ENCODE measurements around the gene SERINC5. TPM values are rescaled to one million over a fixed set of nuclear protein-coding genes. Genes with fewer than 3 reads are reported as not detected.

Gene SERINC5
- total and polyA plus RNA-seq, 3 donors from 2014 or later: 62.3 to 217 (median 158) TPM

DNA sequence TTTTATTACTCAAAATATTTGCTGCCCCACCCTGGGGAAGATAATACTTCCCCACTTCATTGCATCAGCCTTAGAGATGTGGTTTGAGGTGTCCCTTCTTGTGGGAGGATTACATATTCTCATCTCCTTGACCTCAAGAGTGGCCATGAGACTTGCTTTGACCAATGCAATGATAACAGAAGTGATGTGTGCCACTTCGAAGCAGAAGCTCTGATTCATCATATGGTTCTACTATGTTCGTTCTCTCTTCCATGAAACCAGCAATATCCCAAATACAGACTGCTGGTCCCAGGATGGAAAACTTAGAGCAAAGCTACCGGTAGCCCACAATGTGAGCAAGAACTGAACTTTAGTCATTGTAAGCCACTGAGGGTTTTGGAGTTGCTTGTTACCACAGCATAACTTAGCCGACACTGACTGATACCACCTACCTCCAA lies 128.7 kb downstream of the SERINC5 start:
- Histone ChIP-seq H3K4me1 (peaks cover 10% of the 10 kb centered on the region), H3K4me3 (no peak overlapping the region), H3K36me3 (ENCODE audit: low read depth, missing control alignments) (no peaks in the 10 kb centered on the region), H3K9me3 (no peaks in the 10 kb centered on the region), H3K27me3 (no peaks in the 10 kb centered on the region), H3K27ac (no peak overlapping the region)
- TF ChIP-seq POLR2A (IDR thresholded peaks at IDR 0.05): no peak
- TF ChIP-seq, protein P1, sequence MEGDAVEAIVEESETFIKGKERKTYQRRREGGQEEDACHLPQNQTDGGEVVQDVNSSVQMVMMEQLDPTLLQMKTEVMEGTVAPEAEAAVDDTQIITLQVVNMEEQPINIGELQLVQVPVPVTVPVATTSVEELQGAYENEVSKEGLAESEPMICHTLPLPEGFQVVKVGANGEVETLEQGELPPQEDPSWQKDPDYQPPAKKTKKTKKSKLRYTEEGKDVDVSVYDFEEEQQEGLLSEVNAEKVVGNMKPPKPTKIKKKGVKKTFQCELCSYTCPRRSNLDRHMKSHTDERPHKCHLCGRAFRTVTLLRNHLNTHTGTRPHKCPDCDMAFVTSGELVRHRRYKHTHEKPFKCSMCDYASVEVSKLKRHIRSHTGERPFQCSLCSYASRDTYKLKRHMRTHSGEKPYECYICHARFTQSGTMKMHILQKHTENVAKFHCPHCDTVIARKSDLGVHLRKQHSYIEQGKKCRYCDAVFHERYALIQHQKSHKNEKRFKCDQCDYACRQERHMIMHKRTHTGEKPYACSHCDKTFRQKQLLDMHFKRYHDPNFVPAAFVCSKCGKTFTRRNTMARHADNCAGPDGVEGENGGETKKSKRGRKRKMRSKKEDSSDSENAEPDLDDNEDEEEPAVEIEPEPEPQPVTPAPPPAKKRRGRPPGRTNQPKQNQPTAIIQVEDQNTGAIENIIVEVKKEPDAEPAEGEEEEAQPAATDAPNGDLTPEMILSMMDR (IDR thresholded peaks at IDR 0.05): no peak
- WGBS, 2 donors: 77 to 98% methylated on average over 4 of the region's 4 CpGs
- intact Hi-C loops (cut with DNase I; ENCODE audit: low total_unique reads): no loop called here
- no peak for DNase-seq

DNA sequence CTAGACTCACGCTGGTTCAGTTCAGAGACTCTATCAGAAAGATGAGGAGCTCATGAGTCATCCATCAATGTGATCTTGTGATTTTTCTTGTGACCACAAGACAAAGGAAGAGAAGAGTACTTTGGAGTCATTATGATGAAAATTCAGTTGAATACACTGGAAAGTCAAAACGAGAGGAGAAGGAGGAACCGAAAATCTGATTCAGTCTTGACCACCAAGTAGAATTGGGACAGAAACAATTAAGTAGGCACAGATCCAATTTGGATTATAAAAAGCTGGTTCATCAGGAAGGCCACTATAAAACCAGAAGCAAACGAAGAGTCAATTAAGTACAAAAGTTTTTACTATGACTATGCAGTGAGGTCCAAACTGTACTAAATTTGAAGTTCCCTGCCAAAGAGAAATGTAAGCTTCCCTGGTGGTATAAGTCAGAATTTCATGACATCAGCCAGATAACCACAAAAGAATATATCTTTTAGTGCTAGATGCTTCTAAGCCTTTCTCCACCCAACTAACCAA lies 129.8 kb downstream of the SERINC5 start:
- Histone ChIP-seq H3K4me1 (peaks cover 10% of the 10 kb centered on the region), H3K27ac (no peak overlapping the region), H3K27me3 (no peaks in the 10 kb centered on the region), H3K9me3 (no peaks in the 10 kb centered on the region), H3K4me3 (no peak overlapping the region), H3K36me3 (ENCODE audit: low read depth, missing control alignments) (no peaks in the 10 kb centered on the region)
- 43 to 52% methylated on average over 4 of the region's 4 CpGs for WGBS, 2 donors
- no peak for TF ChIP-seq POLR2A (IDR thresholded peaks at IDR 0.05)
- TF ChIP-seq, protein P1 (IDR thresholded peaks at IDR 0.05): peak in 2 of 3 experiments; percentile 3 to 16
- intact Hi-C loops (cut with DNase I; ENCODE audit: low total_unique reads): no loop called here
- DNase-seq: no peak

DNA sequence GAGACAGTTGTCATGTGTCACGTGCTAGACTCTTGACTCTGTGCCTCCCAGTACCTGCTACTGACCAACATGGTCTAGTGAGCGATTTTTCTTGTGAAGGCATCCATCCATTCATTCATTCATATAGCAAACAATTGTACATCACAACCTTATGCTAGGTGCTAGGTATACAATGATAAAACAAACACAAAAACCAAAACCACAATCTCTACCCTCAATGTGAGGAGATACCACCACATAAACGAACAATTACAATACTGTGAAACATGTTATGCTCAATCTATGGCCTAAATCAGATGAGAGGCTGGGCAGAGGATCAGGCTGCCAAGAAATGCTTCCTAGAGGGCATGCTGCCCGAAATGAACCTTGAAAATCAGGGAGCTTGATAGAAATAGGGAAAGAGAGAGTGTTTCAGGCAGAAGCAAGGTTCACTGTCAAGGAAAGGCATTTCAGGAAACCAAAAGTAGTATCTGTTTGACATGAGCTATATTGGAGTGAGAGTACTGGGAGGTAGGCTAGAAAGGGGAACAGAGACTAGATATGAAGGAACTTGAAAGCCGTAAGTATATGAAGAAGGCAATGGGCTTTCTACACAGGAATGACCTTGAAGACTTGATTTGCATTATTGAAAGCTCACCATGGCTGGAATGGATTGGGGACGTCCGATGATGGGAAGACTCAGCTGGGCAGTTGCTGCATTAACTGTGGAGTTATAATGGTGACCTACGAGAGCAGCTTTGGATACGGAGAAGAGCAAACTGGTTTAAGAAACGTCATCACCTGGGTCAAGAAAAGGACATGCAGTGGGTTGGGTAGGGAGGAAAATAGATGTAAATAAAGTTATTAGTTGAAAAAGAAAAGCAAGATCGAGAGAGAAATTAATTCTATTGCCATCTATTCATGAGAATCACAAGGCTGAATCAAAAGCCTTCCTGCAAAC lies 130.6 kb downstream of the SERINC5 start:
- 83 to 86% methylated on average over 11 of the region's 11 CpGs for WGBS, 2 donors
- H3K4me3 ChIP-seq: no peak overlapping the region
- intact Hi-C loops (cut with DNase I; ENCODE audit: low total_unique reads): no loop called here
- DNase-seq: no peak
- no peaks in the 10 kb centered on the region for H3K36me3 ChIP-seq (ENCODE audit: low read depth, missing control alignments)
- no peaks in the 10 kb centered on the region for H3K9me3 ChIP-seq
- no peak for TF ChIP-seq POLR2A (IDR thresholded peaks at IDR 0.05)
- TF ChIP-seq, protein P1 (IDR thresholded peaks at IDR 0.05): no peak
- H3K27me3 ChIP-seq: no peaks in the 10 kb centered on the region
- no peak overlapping the region for H3K27ac ChIP-seq
- H3K4me1 ChIP-seq: peaks cover 10% of the 10 kb centered on the region

DNA sequence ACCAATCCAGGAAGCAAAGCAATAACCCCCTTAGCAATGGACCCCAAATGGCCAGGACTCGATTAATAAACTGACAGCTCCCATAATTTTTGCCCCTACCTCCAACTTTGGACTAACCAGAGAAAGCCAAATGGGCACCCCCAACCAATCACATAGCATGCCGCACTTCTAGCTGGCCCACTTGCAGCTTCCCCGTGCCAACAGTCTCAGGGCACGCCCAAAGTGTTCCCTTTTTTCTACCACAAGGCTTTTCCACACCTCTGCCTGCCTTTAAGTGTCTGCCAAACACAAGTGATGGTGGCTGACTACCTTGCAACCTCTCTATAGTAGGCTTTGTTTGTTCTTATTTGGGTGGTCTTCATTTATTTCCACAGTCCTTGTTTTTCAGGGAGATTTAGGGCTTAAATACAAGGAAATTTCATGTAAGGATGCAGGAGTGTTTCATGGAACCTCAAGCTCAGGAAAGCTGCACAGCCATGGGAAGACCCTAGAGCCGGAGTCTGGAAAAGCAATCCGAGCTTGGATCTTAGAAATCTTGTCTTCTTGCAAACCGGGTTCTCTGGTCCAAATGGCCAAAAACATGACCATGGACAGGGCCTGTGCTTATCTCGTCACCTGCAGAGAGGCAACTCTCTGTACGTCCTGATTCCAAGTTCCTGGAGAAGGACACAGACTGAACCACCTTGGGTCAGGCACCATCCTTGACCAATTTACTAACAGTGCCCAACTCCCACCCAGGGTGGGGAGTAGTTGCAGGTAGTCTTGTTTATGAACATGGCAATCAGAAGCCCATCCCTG lies 131.5 kb downstream of the SERINC5 start:
- H3K4me1 ChIP-seq: peaks cover 10% of the 10 kb centered on the region
- no peaks in the 10 kb centered on the region for H3K36me3 ChIP-seq (ENCODE audit: low read depth, missing control alignments)
- DNase-seq: no peak
- H3K27ac ChIP-seq: no peak overlapping the region
- H3K4me3 ChIP-seq: no peak overlapping the region
- no peaks in the 10 kb centered on the region for H3K27me3 ChIP-seq
- 84 to 91% methylated on average over 9 of the region's 9 CpGs for WGBS, 2 donors
- intact Hi-C loops (cut with DNase I; ENCODE audit: low total_unique reads): no loop called here
- no peak for TF ChIP-seq POLR2A (IDR thresholded peaks at IDR 0.05)
- H3K9me3 ChIP-seq: no peaks in the 10 kb centered on the region

DNA sequence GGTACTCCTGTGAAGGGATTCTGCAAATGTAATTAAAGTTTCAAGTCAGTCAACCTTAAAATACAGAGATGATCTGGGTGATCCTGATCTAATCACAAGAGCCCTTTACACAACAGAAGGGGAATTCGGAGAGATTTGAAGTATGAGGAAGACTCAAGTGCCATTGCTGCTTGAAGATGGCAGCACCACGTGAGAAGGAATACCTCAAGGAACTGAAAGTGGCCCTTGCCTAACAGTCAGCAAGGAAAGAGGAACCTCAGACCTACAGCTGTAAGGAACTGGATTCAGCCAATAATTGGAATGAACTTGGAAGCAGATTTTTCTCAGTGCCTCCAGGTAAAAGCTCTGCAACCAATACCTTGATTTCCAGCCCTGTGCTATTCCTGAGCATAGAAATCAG lies 133.3 kb downstream of the SERINC5 start:
- H3K27ac ChIP-seq: no peak overlapping the region
- no peaks in the 10 kb centered on the region for H3K9me3 ChIP-seq
- no peaks in the 10 kb centered on the region for H3K27me3 ChIP-seq
- H3K4me3 ChIP-seq: no peak overlapping the region
- 79 to 85% methylated on average over 2 of the region's 2 CpGs for WGBS, 2 donors
- H3K4me1 ChIP-seq: no peaks in the 10 kb centered on the region
- intact Hi-C loops (cut with DNase I; ENCODE audit: low total_unique reads): no loop called here
- TF ChIP-seq POLR2A (IDR thresholded peaks at IDR 0.05): no peak
- TF ChIP-seq, protein P1 (IDR thresholded peaks at IDR 0.05): no peak
- H3K36me3 ChIP-seq (ENCODE audit: low read depth, missing control alignments): no peaks in the 10 kb centered on the region
- no peak for DNase-seq

All from testis (tissue), 3 donors.